ENCODE measurements around the gene EFNA5. TPM values are rescaled to one million over a fixed set of nuclear protein-coding genes. Genes with fewer than 3 reads are reported as not detected.
A peak's percentile ranks its signal among the peaks of the same experiment; 100 is the strongest.

Gene EFNA5
- total RNA-seq, 1 donor from 2014 or later: 43.0 TPM

GRCh38 chr5:107451028-107451427, 219.7 kb downstream of the EFNA5 start:
- peak overlapping the region; percentile 3 for H3K27ac Mint-ChIP-seq (ENCODE audit: unreplicated experiment)
- peaks cover 55% of the 10 kb centered on the region for H3K4me1 Mint-ChIP-seq
- peaks cover 3% of the 10 kb centered on the region for H3K9me3 Mint-ChIP-seq
- no peak for DNase-seq (ENCODE audit: low read depth, low spot score)
- H3K36me3 Mint-ChIP-seq (ENCODE audit: low read depth): peaks cover 2% of the 10 kb centered on the region
- no peak overlapping the region for H3K4me3 Mint-ChIP-seq
- H3K27me3 Mint-ChIP-seq (ENCODE audit: low read depth): no peaks in the 10 kb centered on the region
- TF ChIP-seq CTCF (conservative IDR thresholded peaks at IDR 0.05): no peak

GRCh38 chr5:107450531-107450930, 220.2 kb downstream of the EFNA5 start:
- peaks cover 2% of the 10 kb centered on the region for H3K36me3 Mint-ChIP-seq (ENCODE audit: low read depth)
- H3K9me3 Mint-ChIP-seq: peaks cover 3% of the 10 kb centered on the region
- no peak overlapping the region for H3K4me3 Mint-ChIP-seq
- H3K4me1 Mint-ChIP-seq: peaks cover 51% of the 10 kb centered on the region
- no peak for TF ChIP-seq CTCF (conservative IDR thresholded peaks at IDR 0.05)
- peak overlapping the region; percentile 3 for H3K27ac Mint-ChIP-seq (ENCODE audit: unreplicated experiment)
- H3K27me3 Mint-ChIP-seq (ENCODE audit: low read depth): no peaks in the 10 kb centered on the region
- no peak for DNase-seq (ENCODE audit: low read depth, low spot score)

GRCh38 chr5:107449369-107449768, 221.4 kb downstream of the EFNA5 start:
- TF ChIP-seq CTCF (conservative IDR thresholded peaks at IDR 0.05): no peak
- Mint-ChIP-seq H3K27ac (ENCODE audit: unreplicated experiment) (no peak overlapping the region), H3K36me3 (ENCODE audit: low read depth) (peaks cover 2% of the 10 kb centered on the region), H3K9me3 (peaks cover 3% of the 10 kb centered on the region), H3K4me3 (no peak overlapping the region), H3K4me1 (peaks cover 41% of the 10 kb centered on the region), H3K27me3 (ENCODE audit: low read depth) (no peaks in the 10 kb centered on the region)
- DNase-seq (ENCODE audit: low read depth, low spot score): no peak

- no peaks in the 10 kb centered on the region for H3K27me3 Mint-ChIP-seq (ENCODE audit: low read depth)
- H3K27ac Mint-ChIP-seq (ENCODE audit: unreplicated experiment): no peak overlapping the region
- peaks cover 50% of the 10 kb centered on the region for H3K4me1 Mint-ChIP-seq
- H3K36me3 Mint-ChIP-seq (ENCODE audit: low read depth): peaks cover 2% of the 10 kb centered on the region
- peaks cover 3% of the 10 kb centered on the region for H3K9me3 Mint-ChIP-seq
- TF ChIP-seq CTCF (conservative IDR thresholded peaks at IDR 0.05): no peak
- H3K4me3 Mint-ChIP-seq: no peak overlapping the region
- no peak for DNase-seq (ENCODE audit: low read depth, low spot score)
Observed at GRCh38 chr5:107447587-107447986, 223.2 kb downstream of the EFNA5 start.

- Mint-ChIP-seq H3K4me3 (no peak overlapping the region), H3K27ac (ENCODE audit: unreplicated experiment) (no peak overlapping the region), H3K27me3 (ENCODE audit: low read depth) (no peaks in the 10 kb centered on the region), H3K9me3 (peaks cover 3% of the 10 kb centered on the region), H3K4me1 (peaks cover 55% of the 10 kb centered on the region), H3K36me3 (ENCODE audit: low read depth) (peaks cover 2% of the 10 kb centered on the region)
- no peak for TF ChIP-seq CTCF (conservative IDR thresholded peaks at IDR 0.05)
- DNase-seq (ENCODE audit: low read depth, low spot score): no peak
Observed at GRCh38 chr5:107446972-107447371, 223.8 kb downstream of the EFNA5 start.

GRCh38 chr5:107444300-107444699, 226.4 kb downstream of the EFNA5 start:
- H3K9me3 Mint-ChIP-seq: peaks cover 4% of the 10 kb centered on the region
- no peaks in the 10 kb centered on the region for H3K27me3 Mint-ChIP-seq (ENCODE audit: low read depth)
- H3K36me3 Mint-ChIP-seq (ENCODE audit: low read depth): peaks cover 5% of the 10 kb centered on the region
- H3K27ac Mint-ChIP-seq (ENCODE audit: unreplicated experiment): no peak overlapping the region
- peaks cover 45% of the 10 kb centered on the region for H3K4me1 Mint-ChIP-seq
- no peak overlapping the region for H3K4me3 Mint-ChIP-seq
- no peak for DNase-seq (ENCODE audit: low read depth, low spot score)
- TF ChIP-seq CTCF (conservative IDR thresholded peaks at IDR 0.05): no peak
